ENCODE data around the gene URGCP. TPM values are rescaled to one million over a fixed set of nuclear protein-coding genes. Genes with fewer than 3 reads are reported as not detected.
"Not testable (repeated sequence)": the region's sequence is repeated elsewhere in the genome, so short reads cannot be mapped to it uniquely, and the experiment has no call there.

The URGCP gene
- total RNA-seq, 1 donor from 2014 or later: 29.4 TPM

DNA sequence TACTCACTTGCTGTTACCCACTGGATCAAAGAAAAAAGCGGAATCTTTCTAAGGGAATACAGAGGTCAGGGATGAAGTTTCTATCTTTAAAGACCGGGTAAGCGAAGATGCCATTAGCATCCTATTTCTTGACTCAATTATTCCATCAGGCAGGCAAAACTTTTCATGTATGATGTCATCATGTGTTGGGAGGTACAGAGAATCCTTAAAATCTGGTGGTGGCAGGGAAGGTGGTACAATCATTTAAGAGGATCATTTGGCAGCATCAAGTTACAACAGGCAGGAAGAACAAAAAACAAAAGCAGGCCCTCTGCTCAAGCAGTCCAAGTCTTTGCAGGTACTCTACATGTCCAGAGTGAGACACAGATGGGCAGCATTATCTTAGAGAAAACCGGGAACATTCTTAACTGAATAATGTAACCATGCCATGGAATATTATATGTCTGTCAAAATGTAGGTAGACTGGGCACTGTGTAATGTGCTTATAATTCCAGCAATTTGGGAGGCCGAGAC lies 3.8 kb downstream of the URGCP start:
- no peaks in the 10 kb centered on the region for H3K27me3 Mint-ChIP-seq (ENCODE audit: unreplicated experiment)
- H3K4me1 Mint-ChIP-seq (ENCODE audit: unreplicated experiment): peaks cover 34% of the 10 kb centered on the region
- H3K27ac Mint-ChIP-seq (ENCODE audit: unreplicated experiment): no peak overlapping the region
- TF ChIP-seq, protein P1, sequence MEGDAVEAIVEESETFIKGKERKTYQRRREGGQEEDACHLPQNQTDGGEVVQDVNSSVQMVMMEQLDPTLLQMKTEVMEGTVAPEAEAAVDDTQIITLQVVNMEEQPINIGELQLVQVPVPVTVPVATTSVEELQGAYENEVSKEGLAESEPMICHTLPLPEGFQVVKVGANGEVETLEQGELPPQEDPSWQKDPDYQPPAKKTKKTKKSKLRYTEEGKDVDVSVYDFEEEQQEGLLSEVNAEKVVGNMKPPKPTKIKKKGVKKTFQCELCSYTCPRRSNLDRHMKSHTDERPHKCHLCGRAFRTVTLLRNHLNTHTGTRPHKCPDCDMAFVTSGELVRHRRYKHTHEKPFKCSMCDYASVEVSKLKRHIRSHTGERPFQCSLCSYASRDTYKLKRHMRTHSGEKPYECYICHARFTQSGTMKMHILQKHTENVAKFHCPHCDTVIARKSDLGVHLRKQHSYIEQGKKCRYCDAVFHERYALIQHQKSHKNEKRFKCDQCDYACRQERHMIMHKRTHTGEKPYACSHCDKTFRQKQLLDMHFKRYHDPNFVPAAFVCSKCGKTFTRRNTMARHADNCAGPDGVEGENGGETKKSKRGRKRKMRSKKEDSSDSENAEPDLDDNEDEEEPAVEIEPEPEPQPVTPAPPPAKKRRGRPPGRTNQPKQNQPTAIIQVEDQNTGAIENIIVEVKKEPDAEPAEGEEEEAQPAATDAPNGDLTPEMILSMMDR (IDR thresholded peaks at IDR 0.05): no peak
- no peaks in the 10 kb centered on the region for H3K9me3 Mint-ChIP-seq (ENCODE audit: unreplicated experiment)
- no peak overlapping the region for H3K4me3 Mint-ChIP-seq (ENCODE audit: unreplicated experiment)
- H3K36me3 Mint-ChIP-seq (ENCODE audit: unreplicated experiment): peaks cover 4% of the 10 kb centered on the region
- DNase-seq (ENCODE audit: extremely low spot score, unreplicated experiment): no peak

DNA sequence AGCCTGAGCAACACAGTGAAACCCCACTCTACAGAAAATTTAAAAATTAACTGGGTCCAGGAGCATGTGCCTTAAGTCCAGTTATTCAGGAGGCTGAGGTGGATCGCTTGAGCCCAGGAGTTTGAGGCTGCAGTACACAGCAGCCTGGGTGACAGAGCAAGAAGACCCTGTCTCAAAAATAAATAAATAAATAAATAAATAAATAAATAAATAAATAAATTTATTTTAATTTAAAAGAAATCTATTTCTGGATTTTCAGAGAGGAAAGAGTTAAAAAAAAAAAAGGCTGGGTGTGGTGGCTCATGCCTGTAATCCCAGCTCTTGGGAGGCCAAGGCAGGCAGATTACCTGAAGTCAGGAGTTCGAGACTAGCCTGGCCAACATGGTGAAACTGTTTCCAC lies 7.8 kb downstream of the URGCP start:
- H3K27ac Mint-ChIP-seq (ENCODE audit: unreplicated experiment); H3K4me3 Mint-ChIP-seq (ENCODE audit: unreplicated experiment); H3K27me3 Mint-ChIP-seq (ENCODE audit: unreplicated experiment); DNase-seq (ENCODE audit: extremely low spot score, unreplicated experiment); H3K9me3 Mint-ChIP-seq (ENCODE audit: unreplicated experiment): not testable (repeated sequence)
- H3K36me3 Mint-ChIP-seq (ENCODE audit: unreplicated experiment): peaks cover 10% of the 10 kb centered on the region
- H3K4me1 Mint-ChIP-seq (ENCODE audit: unreplicated experiment): peaks cover 10% of the 10 kb centered on the region

DNA sequence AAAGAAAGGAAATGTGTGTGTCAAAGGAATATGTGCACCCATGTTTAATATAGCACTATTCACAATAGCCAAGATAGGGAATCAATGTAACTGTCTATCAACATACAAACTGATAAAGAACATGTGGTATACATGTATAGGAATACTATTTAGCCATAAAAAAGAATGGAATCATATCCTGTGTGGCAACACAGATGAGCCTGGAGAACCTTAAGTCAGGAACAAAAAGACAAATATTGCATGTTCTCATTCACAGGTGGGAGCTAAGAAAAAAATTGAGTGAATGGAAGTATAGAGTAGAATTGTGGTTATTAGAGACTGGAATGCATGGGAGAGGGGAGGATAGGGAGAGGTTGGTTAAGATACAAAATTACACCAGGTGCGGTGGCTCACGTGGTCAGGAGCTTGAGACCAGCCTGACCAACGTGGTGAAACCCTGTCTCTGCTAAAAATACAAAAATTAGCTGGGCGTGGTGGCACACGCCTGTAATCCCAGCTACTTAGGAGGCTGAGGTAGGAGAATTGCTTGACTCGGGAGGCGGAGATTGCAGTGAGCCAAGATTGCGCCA lies 10.5 kb downstream of the URGCP start:
- H3K4me1 Mint-ChIP-seq (ENCODE audit: unreplicated experiment): peaks cover 1% of the 10 kb centered on the region
- no peaks in the 10 kb centered on the region for H3K27me3 Mint-ChIP-seq (ENCODE audit: unreplicated experiment)
- H3K9me3 Mint-ChIP-seq (ENCODE audit: unreplicated experiment): no peaks in the 10 kb centered on the region
- DNase-seq (ENCODE audit: extremely low spot score, unreplicated experiment): no peak
- no peak overlapping the region for H3K27ac Mint-ChIP-seq (ENCODE audit: unreplicated experiment)
- H3K4me3 Mint-ChIP-seq (ENCODE audit: unreplicated experiment): no peak overlapping the region
- H3K36me3 Mint-ChIP-seq (ENCODE audit: unreplicated experiment): peaks cover 10% of the 10 kb centered on the region
- TF ChIP-seq, protein P1 (IDR thresholded peaks at IDR 0.05): no peak

DNA sequence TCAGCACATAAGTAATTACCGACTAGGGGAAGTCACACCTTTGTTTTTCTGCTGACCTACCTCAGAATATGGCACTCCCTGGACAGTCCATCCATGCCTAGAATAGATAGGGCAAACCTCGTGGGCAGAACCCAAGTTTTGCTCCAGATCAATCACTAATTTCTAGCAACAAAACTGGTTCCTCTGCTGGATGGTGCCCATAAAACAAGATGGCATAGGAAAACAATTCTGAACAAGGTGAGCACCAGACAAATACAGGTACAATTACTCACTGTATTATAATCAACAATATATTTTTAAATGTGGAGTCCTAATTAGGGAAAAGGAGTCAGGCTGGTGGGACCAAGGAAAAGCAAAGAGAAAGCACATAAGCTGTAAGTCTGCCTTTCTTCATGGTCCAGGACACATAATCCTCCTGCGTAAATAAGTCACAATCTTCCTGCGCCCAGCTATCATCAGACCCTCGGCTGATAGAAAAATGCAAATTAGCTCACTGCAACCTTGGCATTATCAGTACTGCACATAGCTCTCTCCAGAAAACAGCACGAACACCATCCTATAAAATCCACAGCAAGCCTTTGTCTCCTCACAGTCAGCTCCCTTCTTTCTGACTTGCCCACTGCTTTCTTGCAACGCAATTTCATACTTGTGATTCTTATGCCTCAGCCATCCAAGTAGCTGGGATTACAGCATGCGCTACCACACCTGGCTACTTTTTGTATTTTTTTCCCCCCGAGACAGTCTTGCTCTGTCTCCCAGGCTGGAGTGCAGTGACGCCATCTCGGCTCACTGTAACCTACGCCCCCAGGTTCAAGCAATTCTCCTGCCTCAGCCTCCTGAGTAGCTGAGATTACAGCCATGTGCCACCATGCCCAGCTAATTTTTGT lies 15.1 kb downstream of the URGCP start:
- Mint-ChIP-seq H3K9me3 (ENCODE audit: unreplicated experiment) (no peaks in the 10 kb centered on the region), H3K4me1 (ENCODE audit: unreplicated experiment) (peaks cover 19% of the 10 kb centered on the region), H3K4me3 (ENCODE audit: unreplicated experiment) (no peak overlapping the region), H3K27me3 (ENCODE audit: unreplicated experiment) (no peaks in the 10 kb centered on the region), H3K27ac (ENCODE audit: unreplicated experiment) (no peak overlapping the region), H3K36me3 (ENCODE audit: unreplicated experiment) (peaks cover 10% of the 10 kb centered on the region)
- DNase-seq (ENCODE audit: extremely low spot score, unreplicated experiment): no peak
- TF ChIP-seq, protein P1 (IDR thresholded peaks at IDR 0.05): no peak

DNA sequence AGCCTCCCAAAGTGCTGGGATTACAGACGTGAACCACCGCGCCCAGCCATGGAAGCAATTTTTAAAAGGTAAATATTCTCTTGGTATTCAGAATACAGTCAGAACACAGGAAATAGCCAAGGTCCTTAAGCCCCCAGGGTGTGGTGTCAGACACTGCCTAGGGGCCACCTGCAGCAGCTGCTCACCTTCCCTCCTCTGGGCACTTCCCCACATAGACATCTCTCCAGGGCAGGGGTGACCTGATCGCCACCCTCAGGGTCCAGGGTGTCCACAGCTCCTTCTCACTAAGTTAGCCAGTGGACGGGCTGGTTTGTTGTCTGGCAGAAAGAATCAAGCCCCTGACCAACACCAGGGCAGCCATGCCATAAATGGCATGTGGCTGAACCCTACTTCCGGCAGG lies 15.9 kb downstream of the URGCP start:
- no peaks in the 10 kb centered on the region for H3K27me3 Mint-ChIP-seq (ENCODE audit: unreplicated experiment)

More for the DNA sequence above, 15.9 kb downstream of the URGCP start:
- Mint-ChIP-seq H3K9me3 (ENCODE audit: unreplicated experiment) (no peaks in the 10 kb centered on the region), H3K4me1 (ENCODE audit: unreplicated experiment) (peaks cover 19% of the 10 kb centered on the region), H3K36me3 (ENCODE audit: unreplicated experiment) (peaks cover 8% of the 10 kb centered on the region), H3K27ac (ENCODE audit: unreplicated experiment) (peak overlapping the region; percentile 2), H3K4me3 (ENCODE audit: unreplicated experiment) (no peak overlapping the region)
- TF ChIP-seq, protein P1 (IDR thresholded peaks at IDR 0.05): no peak
- no peak for DNase-seq (ENCODE audit: extremely low spot score, unreplicated experiment)
